Neural progenitor cell (in vitro differentiated cells): Measurements from ENCODE around the gene SDCCAG8.

Experiments used
- CTCF ChIP-seq: fragments of 200-600 bp; sonication (generic); IDR thresholded peaks from 2 replicates; pipeline ENCODE4 v1.5.1; 2017; ENCODE audit warnings: antibody characterized with exemption, mild to moderate bottlenecking
- EZH2 ChIP-seq: fragments of 200-600 bp; sonication (generic); IDR thresholded peaks from 2 replicates; pipeline ENCODE4 v1.6.1; 2017; ENCODE audit warnings: antibody characterized with exemption, mild to moderate bottlenecking, moderate library complexity
- EZH2phosphoT487 ChIP-seq: fragments of 200-600 bp; sonication (generic); IDR thresholded peaks from 2 replicates; pipeline ENCODE4 v1.6.1; 2017; ENCODE audit warnings: antibody characterized with exemption

GRCh38 chr1:243488459-243489157 is 232.8 kb downstream of the SDCCAG8 start:
- TF ChIP-seq CTCF (no peak), EZH2 (no peak), EZH2phosphoT487 (no peak)
